Vagina (tissue), 2 donors: ENCODE results near the gene GRIK2. TPM values are rescaled to one million over a fixed set of nuclear protein-coding genes. Genes with fewer than 3 reads are reported as not detected.
"Not testable (repeated sequence)": the region's sequence is repeated elsewhere in the genome, so short reads cannot be mapped to it uniquely, and the experiment has no call there.

Source experiments
- DNase-seq, 2 donors: peaks; one replicate each; pipeline ENCODE4 v3.0.0-alpha.2; 2017; ENCODE audit errors: extremely low spot score in 2 of 2
- H3K27ac ChIP-seq: fragments of 200-600 bp; sonication (generic); one replicate; pipeline ENCODE4 v1.5.1; 2019
- H3K27me3 ChIP-seq: fragments of 200-600 bp; sonication (generic); one replicate; pipeline ENCODE4 v1.5.1; 2019
- H3K36me3 ChIP-seq, 2 donors: fragments of 200-600 bp; sonication (generic); one replicate each; pipeline ENCODE4 v1.5.1; 2017 to 2019
- H3K4me1 ChIP-seq: fragments of 200-600 bp; sonication (generic); one replicate; pipeline ENCODE4 v1.5.1; 2019
- H3K4me3 ChIP-seq, 2 donors: fragments of 200-600 bp; sonication (generic); 1 replicate in 1 of 2; 2 replicates in 1 of 2; pipeline ENCODE4 v1.5.1; 2016 to 2019
- H3K9me3 ChIP-seq: fragments of 200-600 bp; sonication (generic); one replicate; pipeline ENCODE4 v1.5.1; 2019
- CTCF ChIP-seq, 3 experiments: fragments of 450-650 bp in 2 of 3; fragments of 200-600 bp in 1 of 3; sonication (generic) in 1 of 3; IDR thresholded peaks; one replicate each; pipeline ENCODE4 v1.5.1; 2017 to 2019; ENCODE audit warnings: antibody characterized with exemption in 3 of 3, mild to moderate bottlenecking in 2 of 3, moderate library complexity in 2 of 3
- POLR2A ChIP-seq, 2 donors: fragments of 450-650 bp; IDR thresholded peaks; one replicate each; pipeline ENCODE4 v1.6.1; 2017; ENCODE audit warnings: antibody characterized with exemption in 2 of 2, mild to moderate bottlenecking in 2 of 2, moderate library complexity in 2 of 2
- POLR2AphosphoS5 ChIP-seq, 2 donors: sonication (generic); formaldehyde crosslinking; IDR thresholded peaks; one replicate each; pipeline ENCODE4 v1.9.0; 2017; ENCODE audit warnings: antibody characterized with exemption in 2 of 2, mild to moderate bottlenecking in 2 of 2, low read depth in 1 of 2; ENCODE audit not compliant: insufficient read depth in 1 of 2
- intact Hi-C: fragments of 100-400 bp; cut with DNase I; formaldehyde crosslinking; loops from one replicate; pipeline ENCODE4 v1.15.1; 2023
- total RNA-seq: library from RNA; depleted of rRNA; stranded (reverse); fragments of >200 nt; gene quantifications from one replicate; pipeline ENCODE4 v1.2.3, GENCODE V29; 2016

GRIK2 gene
- total RNA-seq, 1 donor from 2014 or later, result 8.8 TPM

- intact Hi-C loops, result no loop called here
- Histone ChIP-seq H3K4me3 (no peak overlapping the region), H3K36me3 (no peaks in the 10 kb centered on the region), H3K27me3 (no peaks in the 10 kb centered on the region), H3K9me3 (no peaks in the 10 kb centered on the region), H3K4me1 (no peaks in the 10 kb centered on the region), H3K27ac (no peak overlapping the region)
- no peak for DNase-seq
- TF ChIP-seq POLR2AphosphoS5 (IDR thresholded peaks at IDR 0.05; ENCODE audit: insufficient read depth in 1 of 2, low read depth in 1 of 2) (no peak), CTCF (IDR thresholded peaks at IDR 0.05) (no peak), POLR2A (IDR thresholded peaks at IDR 0.05) (no peak)
These were observed 670.6 kb downstream of the GRIK2 start for GRCh38 chr6:102064142-102064541.

GRCh38 chr6:102066301-102066700, 672.8 kb downstream of the GRIK2 start:
- Histone ChIP-seq H3K27me3 (no peaks in the 10 kb centered on the region), H3K9me3 (no peaks in the 10 kb centered on the region), H3K27ac (no peak overlapping the region), H3K4me3 (no peak overlapping the region), H3K36me3 (no peaks in the 10 kb centered on the region), H3K4me1 (no peaks in the 10 kb centered on the region)
- intact Hi-C loops, result no loop called here
- no peak for TF ChIP-seq POLR2A (IDR thresholded peaks at IDR 0.05)
- no peak for DNase-seq

GRCh38 chr6:102068349-102068929, 674.9 kb downstream of the GRIK2 start:
- Histone ChIP-seq H3K4me3 (no peak overlapping the region), H3K27me3 (no peaks in the 10 kb centered on the region), H3K27ac (no peak overlapping the region), H3K4me1 (no peaks in the 10 kb centered on the region), H3K36me3 (no peaks in the 10 kb centered on the region), H3K9me3 (no peaks in the 10 kb centered on the region)
- intact Hi-C loops, result no loop called here
- TF ChIP-seq POLR2AphosphoS5 (IDR thresholded peaks at IDR 0.05; ENCODE audit: insufficient read depth in 1 of 2, low read depth in 1 of 2) (no peak), CTCF (IDR thresholded peaks at IDR 0.05) (no peak), POLR2A (IDR thresholded peaks at IDR 0.05) (no peak)
- DNase-seq, result no peak

GRCh38 chr6:102075539-102075938, 682.0 kb downstream of the GRIK2 start:
- intact Hi-C loops, result no loop called here
- no peaks in the 10 kb centered on the region for H3K36me3 ChIP-seq
- H3K4me1 ChIP-seq, result no peaks in the 10 kb centered on the region
- no peak overlapping the region for H3K27ac ChIP-seq
- TF ChIP-seq POLR2AphosphoS5 (IDR thresholded peaks at IDR 0.05; ENCODE audit: insufficient read depth in 1 of 2, low read depth in 1 of 2), result no peak
- TF ChIP-seq CTCF (IDR thresholded peaks at IDR 0.05), result no peak
- no peak for TF ChIP-seq POLR2A (IDR thresholded peaks at IDR 0.05)
- H3K27me3 ChIP-seq, result no peaks in the 10 kb centered on the region
- H3K4me3 ChIP-seq, result no peak overlapping the region
- no peaks in the 10 kb centered on the region for H3K9me3 ChIP-seq
- no peak for DNase-seq

- Histone ChIP-seq H3K27me3 (no peaks in the 10 kb centered on the region), H3K27ac (no peak overlapping the region), H3K36me3 (no peaks in the 10 kb centered on the region), H3K4me3 (no peak overlapping the region), H3K9me3 (no peaks in the 10 kb centered on the region), H3K4me1 (no peaks in the 10 kb centered on the region)
- TF ChIP-seq CTCF (IDR thresholded peaks at IDR 0.05) (no peak), POLR2A (IDR thresholded peaks at IDR 0.05) (no peak), POLR2AphosphoS5 (IDR thresholded peaks at IDR 0.05; ENCODE audit: insufficient read depth in 1 of 2, low read depth in 1 of 2) (no peak)
- intact Hi-C loops, result no loop called here
- no peak for DNase-seq
These were observed 691.7 kb downstream of the GRIK2 start for GRCh38 chr6:102085257-102085656.

GRCh38 chr6:102088160-102088559, 694.7 kb downstream of the GRIK2 start:
- H3K9me3 ChIP-seq, H3K4me1 ChIP-seq, H3K36me3 ChIP-seq, H3K27me3 ChIP-seq, H3K27ac ChIP-seq, H3K4me3 ChIP-seq, intact Hi-C loops, DNase-seq: not testable (repeated sequence)
